ENCODE results near the gene DDT. TPM values are rescaled to one million over a fixed set of nuclear protein-coding genes. Genes with fewer than 3 reads are reported as not detected.
"Not testable (repeated sequence)": the region's sequence is repeated elsewhere in the genome, so short reads cannot be mapped to it uniquely, and the experiment has no call there.

DDT gene
- total and polyA plus RNA-seq, 2 donors (not counting 3 experiments of a cell fraction or from before 2014, with no cell fraction given) = 106 to 205 TPM

- H3K9me1 ChIP-seq (replicated peaks; ENCODE audit: control insufficient read depth, extremely low read depth, insufficient read depth, low read length) = not testable (repeated sequence)
Observed at GRCh38 chr22:23954991-23955305, 19.3 kb downstream of the DDT start.

GRCh38 chr22:23954193-23954990, 19.8 kb downstream of the DDT start:
- FAIRE-seq; dilution Hi-C loops (cut with MboI; ENCODE audit: extremely low pct_ligation_motif_present, low sequenced_read_pairs); POLR2A ChIA-PET: not testable (repeated sequence)

More at GRCh38 chr22:23954991-23955305, 19.3 kb downstream of the DDT start:
- CTCF ChIA-PET; BruUV-seq (replicated peaks); H3K27ac ChIP-seq (ENCODE audit: insufficient read depth, low read depth, low read length); H3K36me3 ChIP-seq (ENCODE audit: control insufficient read depth in 2 of 2, extremely low read depth in 1 of 2, insufficient read depth in 2 of 2, low read length in 2 of 2); H3K27me3 ChIP-seq (ENCODE audit: control insufficient read depth in 2 of 2, insufficient read depth in 2 of 2, low read length in 2 of 2); H2AFZ ChIP-seq (ENCODE audit: low read depth, low read length); FAIRE-seq; H3K79me2 ChIP-seq (ENCODE audit: control insufficient read depth, insufficient read depth, low read length); H4K20me1 ChIP-seq (replicated peaks; ENCODE audit: control insufficient read depth, extremely low read depth, insufficient read depth, low read length); dilution Hi-C loops (cut with MboI; ENCODE audit: extremely low pct_ligation_motif_present, low sequenced_read_pairs); H3K4me2 ChIP-seq (ENCODE audit: insufficient read depth, low read length); H3K4me3 ChIP-seq (replicated peaks in 1 of 3; ENCODE audit: insufficient read depth in 1 of 3, low read depth in 1 of 3, low read length in 3 of 3); H3K9me3 ChIP-seq (replicated peaks; ENCODE audit: control insufficient read depth, insufficient read depth, low read length); H3K9ac ChIP-seq (replicated peaks; ENCODE audit: extremely low read depth, insufficient read depth, low read length); DNase-seq (ENCODE audit: low read depth, low spot score); POLR2A ChIA-PET; H3K4me1 ChIP-seq (ENCODE audit: control insufficient read depth, extremely low read depth, insufficient read depth, low read length): not testable (repeated sequence)
- intact Hi-C loops (cut with micrococcal nuclease) = loop anchor here (5.0 to 10.0 kb wide), 2 partner anchors 222 to 290 kb away; partner anchors contain the start of gene GGT5

GRCh38 chr22:23953485-23953884, 20.8 kb downstream of the DDT start:
- FAIRE-seq; DNase-seq (ENCODE audit: low read depth, low spot score); H3K9me3 ChIP-seq (replicated peaks; ENCODE audit: control insufficient read depth, insufficient read depth, low read length); H3K4me1 ChIP-seq (ENCODE audit: control insufficient read depth, extremely low read depth, insufficient read depth, low read length); H3K9ac ChIP-seq (replicated peaks; ENCODE audit: extremely low read depth, insufficient read depth, low read length); dilution Hi-C loops (cut with MboI; ENCODE audit: extremely low pct_ligation_motif_present, low sequenced_read_pairs); H3K4me3 ChIP-seq (replicated peaks in 1 of 3; ENCODE audit: insufficient read depth in 1 of 3, low read depth in 1 of 3, low read length in 3 of 3); H4K20me1 ChIP-seq (replicated peaks; ENCODE audit: control insufficient read depth, extremely low read depth, insufficient read depth, low read length); CTCF ChIA-PET; H3K36me3 ChIP-seq (ENCODE audit: control insufficient read depth in 2 of 2, extremely low read depth in 1 of 2, insufficient read depth in 2 of 2, low read length in 2 of 2); H2AFZ ChIP-seq (ENCODE audit: low read depth, low read length); H3K27ac ChIP-seq (ENCODE audit: insufficient read depth, low read depth, low read length); H3K79me2 ChIP-seq (ENCODE audit: control insufficient read depth, insufficient read depth, low read length); H3K27me3 ChIP-seq (ENCODE audit: control insufficient read depth in 2 of 2, insufficient read depth in 2 of 2, low read length in 2 of 2); POLR2A ChIA-PET; H3K4me2 ChIP-seq (ENCODE audit: insufficient read depth, low read length); BruUV-seq (replicated peaks); H3K9me1 ChIP-seq (replicated peaks; ENCODE audit: control insufficient read depth, extremely low read depth, insufficient read depth, low read length): not testable (repeated sequence)
- intact Hi-C loops (cut with micrococcal nuclease) = loop anchor here (10.0 kb wide), 1 partner anchor 291 kb away; the partner anchor contains the start of gene GGT5

More at GRCh38 chr22:23954193-23954990, 19.8 kb downstream of the DDT start:
- H3K9me1 ChIP-seq (replicated peaks; ENCODE audit: control insufficient read depth, extremely low read depth, insufficient read depth, low read length); H3K9ac ChIP-seq (replicated peaks; ENCODE audit: extremely low read depth, insufficient read depth, low read length); H3K36me3 ChIP-seq (ENCODE audit: control insufficient read depth in 2 of 2, extremely low read depth in 1 of 2, insufficient read depth in 2 of 2, low read length in 2 of 2); H3K4me3 ChIP-seq (replicated peaks in 1 of 3; ENCODE audit: insufficient read depth in 1 of 3, low read depth in 1 of 3, low read length in 3 of 3); H3K27me3 ChIP-seq (ENCODE audit: control insufficient read depth in 2 of 2, insufficient read depth in 2 of 2, low read length in 2 of 2); H3K79me2 ChIP-seq (ENCODE audit: control insufficient read depth, insufficient read depth, low read length); CTCF ChIA-PET; BruUV-seq (replicated peaks); DNase-seq (ENCODE audit: low read depth, low spot score); H3K4me1 ChIP-seq (ENCODE audit: control insufficient read depth, extremely low read depth, insufficient read depth, low read length); H2AFZ ChIP-seq (ENCODE audit: low read depth, low read length); H3K4me2 ChIP-seq (ENCODE audit: insufficient read depth, low read length); H3K27ac ChIP-seq (ENCODE audit: insufficient read depth, low read depth, low read length); H4K20me1 ChIP-seq (replicated peaks; ENCODE audit: control insufficient read depth, extremely low read depth, insufficient read depth, low read length); H3K9me3 ChIP-seq (replicated peaks; ENCODE audit: control insufficient read depth, insufficient read depth, low read length): not testable (repeated sequence)
- intact Hi-C loops (cut with micrococcal nuclease) = loop anchor here (10.0 kb wide), 1 partner anchor 290 kb away; the partner anchor contains the start of gene GGT5

- H3K4me2 ChIP-seq (ENCODE audit: insufficient read depth, low read length); H3K4me1 ChIP-seq (ENCODE audit: control insufficient read depth, extremely low read depth, insufficient read depth, low read length); H3K9me3 ChIP-seq (replicated peaks; ENCODE audit: control insufficient read depth, insufficient read depth, low read length); DNase-seq (ENCODE audit: low read depth, low spot score); H4K20me1 ChIP-seq (replicated peaks; ENCODE audit: control insufficient read depth, extremely low read depth, insufficient read depth, low read length); H3K27ac ChIP-seq (ENCODE audit: insufficient read depth, low read depth, low read length); H3K27me3 ChIP-seq (ENCODE audit: control insufficient read depth in 2 of 2, insufficient read depth in 2 of 2, low read length in 2 of 2); FAIRE-seq; dilution Hi-C loops (cut with MboI; ENCODE audit: extremely low pct_ligation_motif_present, low sequenced_read_pairs); H3K9me1 ChIP-seq (replicated peaks; ENCODE audit: control insufficient read depth, extremely low read depth, insufficient read depth, low read length); CTCF ChIA-PET; H3K36me3 ChIP-seq (ENCODE audit: control insufficient read depth in 2 of 2, extremely low read depth in 1 of 2, insufficient read depth in 2 of 2, low read length in 2 of 2); H3K4me3 ChIP-seq (replicated peaks in 1 of 3; ENCODE audit: insufficient read depth in 1 of 3, low read depth in 1 of 3, low read length in 3 of 3); POLR2A ChIA-PET; H3K9ac ChIP-seq (replicated peaks; ENCODE audit: extremely low read depth, insufficient read depth, low read length); H3K79me2 ChIP-seq (ENCODE audit: control insufficient read depth, insufficient read depth, low read length); BruUV-seq (replicated peaks); H2AFZ ChIP-seq (ENCODE audit: low read depth, low read length): not testable (repeated sequence)
- intact Hi-C loops (cut with micrococcal nuclease) = loop anchor here (10.0 kb wide), 1 partner anchor 292 kb away; the partner anchor contains the start of gene GGT5
Observed at GRCh38 chr22:23952794-23953405, 21.3 kb downstream of the DDT start.
